ENCODE data around the gene OR9G4. TPM values are rescaled to one million over a fixed set of nuclear protein-coding genes. Genes with fewer than 3 reads are reported as not detected.

OR9G4 gene
- not detected for total RNA-seq
- polyA plus RNA-seq: not detected

- no peaks in the 10 kb centered on the region for H3K36me3 ChIP-seq (ENCODE audit: insufficient read depth)
- no peak within 1 kb of the TSS for H3K4me3 ChIP-seq (ENCODE audit: low read depth, low read length)
- no peak for DNase-seq (ENCODE audit: extremely low spot score)
- H3K27ac ChIP-seq (ENCODE audit: low read depth): no peak within 1 kb of the TSS
- WGBS: 66% methylated on average over 1 of the region's 1 CpG
- no peaks in the 10 kb centered on the region for H3K4me1 ChIP-seq (ENCODE audit: insufficient read depth)
These were observed at the start of gene OR9G4 for GRCh38 chr11:56748597-56748996. Gene OR9G4 (minus strand): TSS chr11:56748697. CDS start chr11:56743766, 4,931 bp downstream.

- Histone ChIP-seq H3K4me3 (ENCODE audit: low read depth, low read length) (no peak overlapping the region), H3K36me3 (ENCODE audit: insufficient read depth) (no peaks in the 10 kb centered on the region), H3K4me1 (ENCODE audit: insufficient read depth) (no peaks in the 10 kb centered on the region), H3K27ac (ENCODE audit: low read depth) (no peak overlapping the region)
- 9% methylated on average over 6 of the region's 6 CpGs for WGBS
- DNase-seq (ENCODE audit: extremely low spot score): peak; percentile 2
These were observed 35.0 kb upstream of the OR9G4 start for GRCh38 chr11:56783448-56784041.

DNA sequence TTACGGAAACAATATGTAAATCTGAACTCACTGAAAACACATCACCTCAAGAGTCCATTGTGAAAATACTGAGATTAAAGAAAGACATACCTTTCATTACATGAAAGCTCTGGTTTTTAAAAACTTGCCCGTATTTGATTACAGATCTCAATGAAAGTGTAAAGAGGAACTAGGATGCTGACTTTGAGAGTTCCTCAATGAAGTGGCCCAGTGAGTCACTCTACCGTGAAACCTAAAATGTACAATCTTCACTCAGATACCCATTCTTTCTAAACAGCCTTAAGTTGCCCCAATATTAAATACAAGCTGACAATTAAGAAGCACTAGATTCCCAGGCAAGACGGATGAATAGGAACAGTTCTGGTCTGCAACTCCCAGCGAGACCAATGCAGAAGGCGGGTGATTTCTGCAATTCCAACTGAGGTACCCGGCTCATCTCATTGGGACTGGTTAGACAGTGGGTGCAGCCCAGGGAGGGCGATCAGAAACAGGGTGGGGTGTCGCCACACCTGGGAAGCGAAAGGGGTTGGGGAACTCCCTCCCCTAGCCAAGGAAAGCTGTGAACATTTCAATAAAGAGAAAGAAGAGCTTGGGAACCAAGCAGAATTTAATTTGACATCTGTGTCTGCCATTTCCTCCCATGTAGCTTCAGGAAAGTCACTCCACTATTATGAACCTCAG lies 33.8 kb upstream of the OR9G4 start:
- DNase-seq (ENCODE audit: extremely low spot score): no peak
- Histone ChIP-seq H3K36me3 (ENCODE audit: insufficient read depth) (no peaks in the 10 kb centered on the region), H3K27ac (ENCODE audit: low read depth) (no peak overlapping the region), H3K4me1 (ENCODE audit: insufficient read depth) (no peaks in the 10 kb centered on the region), H3K4me3 (ENCODE audit: low read depth, low read length) (no peak overlapping the region)
- WGBS: 88% methylated on average over 10 of the region's 10 CpGs

GRCh38 chr11:56776809-56777208 lies 28.3 kb upstream of the OR9G4 start:
- Histone ChIP-seq H3K27ac (ENCODE audit: low read depth) (no peak overlapping the region), H3K4me3 (ENCODE audit: low read depth, low read length) (no peak overlapping the region), H3K4me1 (ENCODE audit: insufficient read depth) (no peaks in the 10 kb centered on the region), H3K36me3 (ENCODE audit: insufficient read depth) (no peaks in the 10 kb centered on the region)
- no peak for DNase-seq (ENCODE audit: extremely low spot score)

DNA sequence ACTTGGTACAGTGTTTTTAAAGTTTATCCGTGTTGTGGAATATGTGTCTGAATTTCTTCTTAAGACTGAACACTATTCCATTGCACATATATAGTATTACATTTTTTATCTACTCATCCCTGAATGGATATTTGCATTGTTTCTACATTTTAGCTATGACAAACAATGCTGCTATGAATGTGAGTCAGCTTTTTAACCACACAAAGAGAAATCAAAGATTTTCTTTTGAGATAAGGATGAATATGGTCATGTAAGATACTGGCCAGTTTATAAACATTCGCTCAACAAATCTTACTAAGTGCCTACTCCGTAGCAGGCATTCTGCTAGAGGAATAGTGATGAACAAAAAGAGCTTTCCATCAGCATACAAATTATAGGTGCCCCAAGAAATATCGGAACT lies 16.5 kb upstream of the OR9G4 start:
- H3K4me1 ChIP-seq (ENCODE audit: insufficient read depth): no peaks in the 10 kb centered on the region
- 80% methylated on average over 4 of the region's 4 CpGs for WGBS

DNA sequence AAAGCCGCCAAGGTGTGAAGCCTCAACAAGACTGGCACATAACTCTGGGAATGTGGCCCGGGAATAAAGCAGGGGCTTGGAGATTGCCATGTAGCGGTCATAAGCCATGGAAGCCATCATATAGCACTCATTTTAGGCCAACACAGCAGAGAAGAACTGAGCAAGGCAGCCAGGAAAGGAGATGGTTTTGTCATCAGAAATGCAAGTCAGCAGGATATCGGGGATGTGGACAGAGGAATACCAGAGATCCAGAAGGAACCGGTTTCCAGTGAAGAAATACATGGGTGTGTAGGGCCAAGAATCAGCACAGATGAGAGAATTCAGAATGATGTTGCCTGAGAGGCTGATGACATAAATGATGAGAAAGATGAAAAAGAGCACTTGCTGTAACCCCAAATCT lies 3.0 kb upstream of the OR9G4 start:
- DNase-seq (ENCODE audit: extremely low spot score): no peak
- H3K36me3 ChIP-seq (ENCODE audit: insufficient read depth): no peaks in the 10 kb centered on the region
- H3K4me1 ChIP-seq (ENCODE audit: insufficient read depth): no peaks in the 10 kb centered on the region
- no peak overlapping the region for H3K27ac ChIP-seq (ENCODE audit: low read depth)
- WGBS: 79% methylated on average over 5 of the region's 5 CpGs
- H3K4me3 ChIP-seq (ENCODE audit: low read depth, low read length): no peak overlapping the region

More for the DNA sequence above, 16.5 kb upstream of the OR9G4 start:
- no peak for DNase-seq (ENCODE audit: extremely low spot score)
- Histone ChIP-seq H3K36me3 (ENCODE audit: insufficient read depth) (no peaks in the 10 kb centered on the region), H3K4me3 (ENCODE audit: low read depth, low read length) (no peak overlapping the region), H3K27ac (ENCODE audit: low read depth) (no peak overlapping the region)

DNA sequence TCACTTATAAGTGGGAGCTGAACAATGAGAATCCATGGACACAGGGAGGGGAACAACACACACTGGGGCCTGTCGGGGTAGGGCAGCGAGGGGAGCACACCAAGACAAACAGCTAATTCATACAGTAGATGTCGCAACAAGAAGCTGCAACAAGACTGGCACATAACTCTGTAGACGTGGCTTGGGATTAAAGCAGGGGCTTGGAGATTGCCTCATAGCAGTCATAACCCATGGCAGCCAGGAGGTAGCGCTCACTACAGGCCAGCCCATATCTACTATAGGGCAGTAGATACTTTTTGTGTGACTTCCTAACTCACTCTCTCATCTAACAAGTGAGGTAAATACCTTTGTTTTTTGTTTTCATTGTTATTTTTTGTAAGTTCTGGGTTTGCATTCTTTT lies 1.7 kb upstream of the OR9G4 start:
- H3K27ac ChIP-seq (ENCODE audit: low read depth): no peak overlapping the region
- H3K36me3 ChIP-seq (ENCODE audit: insufficient read depth): no peaks in the 10 kb centered on the region
- H3K4me3 ChIP-seq (ENCODE audit: low read depth, low read length): no peak overlapping the region
- 89% methylated on average over 5 of the region's 5 CpGs for WGBS
- H3K4me1 ChIP-seq (ENCODE audit: insufficient read depth): no peaks in the 10 kb centered on the region
- no peak for DNase-seq (ENCODE audit: extremely low spot score)

- H3K36me3 ChIP-seq (ENCODE audit: insufficient read depth): no peaks in the 10 kb centered on the region
- no peak for DNase-seq (ENCODE audit: extremely low spot score)
- H3K4me3 ChIP-seq (ENCODE audit: low read depth, low read length): no peak overlapping the region
- no peak overlapping the region for H3K27ac ChIP-seq (ENCODE audit: low read depth)
- no peaks in the 10 kb centered on the region for H3K4me1 ChIP-seq (ENCODE audit: insufficient read depth)
- WGBS: 84% methylated on average over 4 of the region's 4 CpGs
These were observed 7.6 kb downstream of the OR9G4 start for GRCh38 chr11:56740886-56741285.

- no peaks in the 10 kb centered on the region for H3K36me3 ChIP-seq (ENCODE audit: insufficient read depth)
- H3K4me3 ChIP-seq (ENCODE audit: low read depth, low read length): no peak overlapping the region
- H3K4me1 ChIP-seq (ENCODE audit: insufficient read depth): no peaks in the 10 kb centered on the region
- no peak for DNase-seq (ENCODE audit: extremely low spot score)
- no peak overlapping the region for H3K27ac ChIP-seq (ENCODE audit: low read depth)
- WGBS: 82% methylated on average over 3 of the region's 3 CpGs
These were observed 8.4 kb downstream of the OR9G4 start for GRCh38 chr11:56740107-56740506.

DNA sequence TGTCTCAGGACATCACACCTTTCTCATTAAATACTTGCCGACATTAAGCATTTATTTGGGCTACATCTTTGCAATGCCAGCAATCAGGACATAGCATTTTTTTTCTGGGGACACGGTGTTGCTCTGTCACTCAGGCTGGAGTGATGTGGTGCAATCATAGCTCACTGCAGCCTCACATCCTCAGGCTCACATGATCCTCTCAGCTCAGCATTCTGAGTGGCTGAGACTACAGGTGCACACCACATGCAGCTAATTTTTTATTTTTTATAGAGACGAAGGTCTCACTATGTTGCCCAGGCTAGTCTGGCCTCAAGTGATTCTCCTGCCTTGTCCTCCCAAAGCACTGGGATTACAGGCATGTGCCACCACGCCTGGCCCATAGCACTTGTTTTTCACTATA lies 28.0 kb downstream of the OR9G4 start:
- DNase-seq (ENCODE audit: extremely low spot score): no peak
- Histone ChIP-seq H3K36me3 (ENCODE audit: insufficient read depth) (no peaks in the 10 kb centered on the region), H3K4me3 (ENCODE audit: low read depth, low read length) (no peak overlapping the region), H3K4me1 (ENCODE audit: insufficient read depth) (no peaks in the 10 kb centered on the region), H3K27ac (ENCODE audit: low read depth) (no peak overlapping the region)
- WGBS: 75% methylated on average over 4 of the region's 4 CpGs

DNA sequence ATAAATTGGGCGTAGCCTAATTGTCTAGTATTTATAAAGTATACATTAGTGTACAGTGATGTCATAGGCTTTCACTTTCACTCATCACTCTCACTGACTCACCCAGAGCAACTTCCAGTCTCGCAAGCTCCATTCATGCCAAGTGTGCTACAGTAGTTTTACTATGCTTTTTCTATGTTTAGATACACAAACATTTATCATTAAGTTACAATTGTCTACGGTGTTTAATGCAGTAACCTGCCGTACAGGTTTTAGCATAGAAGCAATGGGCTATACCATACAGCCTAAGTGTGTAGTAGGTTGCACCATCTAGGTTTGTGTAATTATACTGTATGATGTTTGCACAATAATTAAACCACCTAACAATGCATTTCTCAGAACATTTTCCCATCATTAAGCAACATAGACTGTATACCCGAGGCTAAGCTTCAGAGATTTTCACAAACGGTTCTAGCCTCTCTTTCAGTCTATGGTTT lies 32.1 kb downstream of the OR9G4 start:
- H3K4me1 ChIP-seq (ENCODE audit: insufficient read depth): no peaks in the 10 kb centered on the region
- H3K4me3 ChIP-seq (ENCODE audit: low read depth, low read length): no peak overlapping the region
- H3K36me3 ChIP-seq (ENCODE audit: insufficient read depth): no peaks in the 10 kb centered on the region
- 74% methylated on average over 6 of the region's 6 CpGs for WGBS
- no peak overlapping the region for H3K27ac ChIP-seq (ENCODE audit: low read depth)
- no peak for DNase-seq (ENCODE audit: extremely low spot score)

GRCh38 chr11:56714206-56714605 lies 34.3 kb downstream of the OR9G4 start:
- Histone ChIP-seq H3K4me3 (ENCODE audit: low read depth, low read length) (no peak overlapping the region), H3K27ac (ENCODE audit: low read depth) (no peak overlapping the region), H3K36me3 (ENCODE audit: insufficient read depth) (no peaks in the 10 kb centered on the region), H3K4me1 (ENCODE audit: insufficient read depth) (no peaks in the 10 kb centered on the region)
- DNase-seq (ENCODE audit: extremely low spot score): no peak
- WGBS: 70% methylated on average over 2 of the region's 2 CpGs

- DNase-seq (ENCODE audit: extremely low spot score): no peak
- H3K27ac ChIP-seq (ENCODE audit: low read depth): no peak overlapping the region
- H3K4me3 ChIP-seq (ENCODE audit: low read depth, low read length): no peak overlapping the region
- no peaks in the 10 kb centered on the region for H3K36me3 ChIP-seq (ENCODE audit: insufficient read depth)
- WGBS: 90% methylated on average over 2 of the region's 2 CpGs
- H3K4me1 ChIP-seq (ENCODE audit: insufficient read depth): no peaks in the 10 kb centered on the region
These were observed 42.0 kb downstream of the OR9G4 start for GRCh38 chr11:56706486-56706885.

- Histone ChIP-seq H3K27ac (ENCODE audit: low read depth) (no peak overlapping the region), H3K4me1 (ENCODE audit: insufficient read depth) (no peaks in the 10 kb centered on the region), H3K4me3 (ENCODE audit: low read depth, low read length) (no peak overlapping the region), H3K36me3 (ENCODE audit: insufficient read depth) (no peaks in the 10 kb centered on the region)
- DNase-seq (ENCODE audit: extremely low spot score): no peak
- 56% methylated on average over 1 of the region's 1 CpG for WGBS
These were observed 42.6 kb downstream of the OR9G4 start for GRCh38 chr11:56705784-56706396.
